ENCODE measurements around the gene RPL18A.

Gene RPL18A

DNA sequence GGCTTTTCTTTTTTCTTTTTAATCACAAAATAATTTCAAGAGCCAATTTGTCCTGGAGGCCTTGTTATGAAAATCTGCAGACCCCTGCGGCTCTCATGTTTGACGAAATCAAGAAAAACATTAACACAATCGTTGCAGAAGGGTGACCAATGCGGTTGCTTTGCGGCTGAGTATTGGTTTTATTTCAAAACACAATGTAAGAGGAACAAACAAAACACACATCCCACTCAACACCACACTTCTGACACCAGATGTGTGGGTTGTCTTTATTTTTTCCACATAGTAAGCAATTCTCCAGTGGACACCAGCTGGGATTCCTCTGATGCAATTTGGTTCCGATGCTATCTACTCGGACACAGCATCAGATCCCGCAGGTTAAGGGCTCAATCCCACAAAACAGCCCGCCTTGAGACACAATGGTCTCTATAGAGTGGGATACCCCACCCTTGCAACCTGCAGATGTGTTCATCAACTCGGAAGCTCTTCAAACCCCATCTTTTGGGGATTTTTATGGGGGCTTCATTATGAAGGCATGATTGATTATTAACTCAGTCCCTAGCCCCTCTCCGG lies 51.2 kb downstream of the RPL18A start:
- peak; percentile 70 for DNase-seq

All from inflammatory macrophage treated with lipopolysaccharide for 4 hours (primary cell).